Effector CD4-positive, alpha-beta T cell (primary cell): ENCODE data around the gene COG5.

ENCODE experiments used
- DNase-seq: peaks from one replicate; pipeline ENCODE4 v3.0.0-alpha.2; 2020

The COG5 gene

DNA sequence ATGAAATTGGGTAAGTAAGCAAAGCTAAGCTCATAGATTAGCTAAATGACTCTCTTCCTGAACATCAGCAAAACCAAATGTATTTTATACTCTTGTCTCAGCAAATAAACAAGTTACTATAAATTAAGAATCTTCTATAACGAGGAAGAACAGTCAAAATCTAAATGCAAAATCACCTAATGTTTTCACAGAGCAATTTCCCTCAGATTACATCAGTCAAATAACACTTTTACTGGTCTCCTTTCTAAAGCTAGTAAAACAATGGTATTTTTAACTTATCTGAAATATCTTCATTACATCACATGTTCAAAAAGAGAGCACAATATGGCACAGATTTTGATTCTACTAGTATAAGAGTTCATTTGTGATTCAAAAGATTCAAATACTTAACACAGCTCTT, 110.3 kb downstream of the COG5 start:
- DNase-seq = no peak

GRCh38 chr7:107450970-107451369, 112.8 kb downstream of the COG5 start:
- DNase-seq = no peak

- DNase-seq = no peak
Observed at GRCh38 chr7:107446988-107447387, 116.7 kb downstream of the COG5 start.

DNA sequence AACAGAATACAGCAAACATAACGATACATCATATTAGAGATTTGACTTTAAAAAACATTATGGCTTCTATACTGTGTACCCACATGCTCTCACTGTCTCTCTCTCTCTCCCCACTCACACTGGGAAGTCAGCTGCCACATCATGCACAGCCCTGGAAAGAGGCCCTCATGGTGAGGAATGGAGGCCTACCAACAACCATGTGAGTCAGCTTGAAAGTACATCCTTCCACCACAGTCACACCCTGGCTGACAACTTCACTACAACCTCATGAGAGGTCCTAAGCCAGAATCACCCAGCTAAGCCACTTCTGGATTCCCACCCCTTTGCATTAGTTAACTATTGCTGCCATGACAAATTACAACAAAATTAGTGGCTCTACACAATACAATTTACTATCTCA, 117.2 kb downstream of the COG5 start:
- DNase-seq = no peak

DNA sequence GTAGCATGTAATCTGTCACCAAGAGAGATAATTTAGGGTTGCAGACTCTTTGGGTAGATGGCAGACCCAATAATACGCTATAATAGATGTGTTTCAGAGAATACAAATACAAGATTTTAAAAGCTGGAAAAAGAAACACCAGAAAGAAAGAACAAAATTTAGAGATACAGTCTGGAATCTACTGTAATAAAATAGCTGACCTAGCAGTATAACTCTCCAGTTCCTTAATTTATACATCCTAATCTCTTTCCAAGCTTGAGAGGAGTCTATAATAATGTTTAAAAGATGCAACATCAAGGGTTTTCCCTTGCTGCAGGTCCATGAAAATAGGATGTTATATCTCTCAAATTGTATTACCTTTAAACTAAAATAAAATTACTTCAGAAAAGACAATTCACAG, 121.0 kb downstream of the COG5 start:
- no peak for DNase-seq

- no peak for DNase-seq
Observed at GRCh38 chr7:107441581-107442422, 121.9 kb downstream of the COG5 start.

DNA sequence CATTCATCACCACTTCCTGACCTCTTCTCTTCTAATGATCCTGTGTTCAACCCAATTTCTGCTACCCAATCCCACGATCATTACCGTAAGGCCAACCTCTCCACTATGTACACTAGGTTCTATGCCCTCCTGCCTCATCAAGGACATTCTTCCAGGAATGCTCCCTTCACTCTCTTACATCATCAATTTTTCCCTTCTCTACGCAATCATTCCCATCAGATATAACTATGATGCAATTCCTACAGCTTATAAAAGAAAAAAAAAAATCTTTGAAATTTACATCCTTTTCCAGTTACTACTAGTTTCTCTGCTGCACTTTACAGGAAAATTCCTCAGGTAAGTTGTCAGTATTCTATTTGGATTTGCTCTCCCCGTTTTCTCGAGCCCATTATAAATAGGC, 124.7 kb downstream of the COG5 start:
- DNase-seq = no peak

DNA sequence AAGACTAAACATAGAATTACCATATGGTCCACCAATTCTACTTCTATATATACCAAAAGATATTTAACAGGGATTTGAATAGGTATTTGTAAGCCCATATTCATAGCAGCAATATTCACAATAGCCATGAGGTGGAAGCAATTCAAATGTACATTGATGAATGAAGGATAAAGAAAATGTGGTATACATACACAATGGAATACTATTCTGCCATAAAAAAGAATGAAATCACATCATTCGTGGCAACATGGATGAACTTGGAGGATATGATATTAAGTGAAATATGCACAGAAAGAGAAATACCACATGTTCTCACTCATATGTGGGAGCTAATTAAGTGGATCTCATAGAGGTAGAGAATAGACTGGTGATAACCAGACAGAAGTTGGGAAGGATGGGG, 128.0 kb downstream of the COG5 start:
- no peak for DNase-seq

GRCh38 chr7:107432261-107432660, 131.5 kb downstream of the COG5 start:
- no peak for DNase-seq

- no peak for DNase-seq
Observed at GRCh38 chr7:107430057-107430456, 133.7 kb downstream of the COG5 start.

GRCh38 chr7:107428642-107429041, 135.1 kb downstream of the COG5 start:
- no peak for DNase-seq

- no peak for DNase-seq
Observed at GRCh38 chr7:107427462-107427861, 136.3 kb downstream of the COG5 start.

DNA sequence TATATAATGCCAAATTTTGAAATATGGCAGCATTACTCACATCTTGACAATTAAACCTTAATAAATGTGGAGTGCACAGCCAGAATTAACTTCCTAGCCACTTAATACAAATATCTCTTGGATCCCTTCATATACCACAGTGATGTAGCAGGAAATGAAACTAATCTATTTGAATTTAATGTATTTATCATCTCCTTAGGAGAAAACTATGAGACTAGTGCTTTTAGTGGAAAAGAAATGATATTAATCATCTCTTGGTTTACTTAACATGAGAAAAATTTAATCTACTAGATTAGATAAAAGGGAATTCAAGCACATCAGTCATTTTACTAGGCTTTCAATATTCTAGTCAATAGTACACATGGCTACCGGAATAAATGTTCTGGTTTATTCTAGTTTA, 149.5 kb downstream of the COG5 start:
- DNase-seq = no peak

DNA sequence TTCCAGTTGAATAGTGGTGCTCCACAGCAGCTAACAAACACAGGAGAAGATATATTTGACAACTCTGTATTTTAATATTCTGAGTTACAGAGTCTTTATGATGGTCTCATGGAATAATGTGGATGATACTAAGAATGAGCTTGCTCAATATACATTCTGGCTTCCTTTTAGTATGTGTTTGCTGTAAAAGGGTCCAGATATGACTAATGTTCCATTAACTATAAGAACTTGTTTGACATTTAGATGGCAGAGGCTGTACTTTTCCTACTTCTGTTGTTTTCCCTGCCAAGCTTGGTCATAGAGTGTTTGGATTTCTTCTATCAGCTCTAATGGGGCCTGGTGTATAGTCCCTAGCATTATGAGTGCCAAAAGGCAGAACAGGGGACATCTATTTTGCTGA, 155.4 kb downstream of the COG5 start:
- no peak for DNase-seq

DNA sequence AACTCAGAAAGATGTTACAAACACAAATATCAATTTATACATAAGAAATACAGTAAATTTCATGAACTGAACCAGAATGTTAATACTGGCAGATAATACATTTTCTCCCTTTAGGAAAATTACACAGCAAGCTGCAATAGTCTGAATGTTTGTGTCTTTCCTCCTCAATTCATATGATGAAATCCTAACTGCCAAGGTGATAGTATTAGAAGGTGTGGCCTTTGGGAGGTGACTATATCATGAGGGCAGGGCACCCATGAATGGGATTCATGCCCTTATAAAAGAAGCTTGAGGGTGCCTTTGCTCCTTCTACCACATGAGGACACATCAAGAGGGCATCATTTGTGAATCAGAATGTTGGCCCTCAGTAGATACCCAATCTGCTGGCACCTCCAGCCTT, 158.2 kb downstream of the COG5 start:
- no peak for DNase-seq

GRCh38 chr7:107404740-107405537, 158.8 kb downstream of the COG5 start:
- DNase-seq = no peak

GRCh38 chr7:107398161-107398560, 165.6 kb downstream of the COG5 start:
- no peak for DNase-seq

- no peak for DNase-seq
Observed at GRCh38 chr7:107396990-107397389, 166.7 kb downstream of the COG5 start.

- no peak for DNase-seq
Observed at GRCh38 chr7:107396081-107396480, 167.6 kb downstream of the COG5 start.

DNA sequence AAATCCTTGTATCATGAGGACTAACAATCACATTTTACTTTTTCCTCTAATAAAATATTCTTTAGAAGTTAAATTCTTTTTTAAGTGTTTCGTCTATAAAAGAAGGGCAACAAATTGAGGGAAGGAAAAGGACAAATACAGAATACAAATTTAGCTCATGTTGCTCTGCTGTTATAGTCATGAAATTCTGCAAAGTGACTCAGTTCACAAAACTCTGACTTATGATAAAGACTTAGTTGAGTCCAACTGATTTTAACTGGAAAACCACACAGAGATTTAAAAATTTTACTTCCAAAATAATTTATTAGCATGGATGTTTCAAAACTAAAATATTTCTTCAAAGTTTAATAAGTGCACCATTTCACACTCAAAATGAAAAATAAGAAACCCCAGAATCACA, 168.9 kb downstream of the COG5 start:
- DNase-seq = no peak

DNA sequence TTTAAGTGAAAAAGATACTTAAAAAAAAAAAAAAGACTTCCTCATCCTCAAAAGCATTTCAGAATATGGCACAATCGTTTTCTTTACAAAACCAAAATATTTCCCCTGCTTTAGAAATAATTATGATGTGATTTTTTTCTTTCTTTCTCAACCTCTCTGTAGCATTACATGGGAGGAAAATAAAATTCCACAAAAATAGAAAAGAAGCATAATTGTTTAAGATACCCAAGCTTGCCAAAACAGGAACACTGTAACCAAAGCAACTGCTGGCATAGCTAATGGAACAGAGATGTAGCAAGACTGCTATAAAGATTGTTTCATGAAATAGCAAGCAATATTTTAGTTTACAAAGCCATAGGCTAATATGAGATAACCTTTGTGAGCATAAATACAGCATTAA, 169.4 kb downstream of the COG5 start:
- DNase-seq = no peak

- DNase-seq = no peak
Observed at GRCh38 chr7:107392830-107393229, 170.9 kb downstream of the COG5 start.

DNA sequence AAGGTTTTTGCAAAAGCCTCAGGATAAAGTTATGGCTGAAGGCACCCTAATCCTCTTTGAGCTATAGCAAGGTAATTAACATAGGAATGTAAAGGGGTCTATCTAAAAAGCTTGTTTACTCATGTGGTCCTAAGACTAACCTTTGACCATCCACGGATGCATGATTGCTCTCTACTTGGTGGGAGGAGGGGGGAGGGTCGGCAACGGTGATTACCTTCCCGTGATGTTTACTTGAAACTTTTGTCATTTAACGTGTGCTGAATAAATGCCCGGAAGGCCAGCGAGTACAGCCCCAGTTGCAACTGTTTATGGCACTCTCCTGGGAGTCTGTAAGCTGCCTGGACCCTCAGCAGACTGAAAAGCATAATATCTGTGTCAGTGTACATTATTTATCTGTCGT, 172.8 kb downstream of the COG5 start:
- no peak for DNase-seq

- no peak for DNase-seq
Observed at GRCh38 chr7:107388604-107389003, 175.1 kb downstream of the COG5 start.
